MM.1S (cell line): Measurements from ENCODE around the gene ST3GAL4.

Experiments used
- EZH2 ChIP-seq: fragments of 300-600 bp; sonication (generic); optimal IDR thresholded peaks from 2 replicates; pipeline ENCODE3; 2017; ENCODE audit warnings: low read depth, mild to moderate bottlenecking, antibody characterized with exemption, low read length, mixed read lengths
- TF ChIP-seq, protein P1 (sequence below): fragments of 300-600 bp; sonication (generic); IDR thresholded peaks from 2 replicates; pipeline ENCODE4 v1.5.1; 2016; ENCODE audit warnings: antibody characterized with exemption, low read length, mixed read lengths

DNA sequence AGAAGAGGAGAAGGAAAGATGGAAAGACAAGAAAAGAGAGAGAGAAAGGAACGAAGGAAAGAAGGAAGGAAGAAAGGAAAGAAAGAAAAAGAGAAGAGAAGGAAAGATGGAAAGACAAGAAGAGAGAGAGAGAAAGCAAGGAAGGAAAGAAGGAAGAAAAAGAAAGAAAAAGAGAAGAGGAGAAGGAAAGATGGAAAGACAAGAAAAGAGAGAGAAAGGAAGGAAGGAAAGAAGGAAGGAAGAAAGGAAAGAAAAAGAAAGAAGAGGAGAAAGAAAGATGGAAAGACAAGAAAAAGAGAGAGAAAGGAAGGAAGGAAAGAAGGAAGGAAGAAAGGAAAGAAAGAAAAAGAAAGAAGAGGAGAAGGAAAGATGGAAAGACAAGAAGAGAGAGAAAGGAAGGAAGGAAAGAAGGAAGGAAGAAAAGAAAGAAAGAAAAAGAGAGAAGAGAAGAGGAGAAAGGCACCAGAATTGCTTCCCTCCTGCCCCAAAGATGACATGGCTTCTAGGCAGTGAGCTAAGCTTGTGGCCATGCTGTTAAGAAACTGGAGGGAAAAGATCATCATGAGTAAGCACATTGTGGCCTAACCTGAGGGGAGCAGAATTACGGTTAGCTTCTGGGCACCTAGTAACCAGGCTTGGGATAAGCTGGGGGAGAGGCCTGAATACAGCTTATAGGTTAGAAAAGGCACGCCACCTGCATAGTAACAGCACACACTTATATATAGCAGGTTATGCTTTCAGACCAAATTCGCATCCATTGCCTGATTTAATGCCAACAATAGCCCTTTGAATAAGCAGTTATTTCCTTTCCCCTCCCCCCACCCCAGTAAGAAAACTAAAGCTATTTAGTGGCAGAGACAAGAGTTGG lies 2.3 kb upstream of the ST3GAL4 start:
- TF ChIP-seq, protein P1, sequence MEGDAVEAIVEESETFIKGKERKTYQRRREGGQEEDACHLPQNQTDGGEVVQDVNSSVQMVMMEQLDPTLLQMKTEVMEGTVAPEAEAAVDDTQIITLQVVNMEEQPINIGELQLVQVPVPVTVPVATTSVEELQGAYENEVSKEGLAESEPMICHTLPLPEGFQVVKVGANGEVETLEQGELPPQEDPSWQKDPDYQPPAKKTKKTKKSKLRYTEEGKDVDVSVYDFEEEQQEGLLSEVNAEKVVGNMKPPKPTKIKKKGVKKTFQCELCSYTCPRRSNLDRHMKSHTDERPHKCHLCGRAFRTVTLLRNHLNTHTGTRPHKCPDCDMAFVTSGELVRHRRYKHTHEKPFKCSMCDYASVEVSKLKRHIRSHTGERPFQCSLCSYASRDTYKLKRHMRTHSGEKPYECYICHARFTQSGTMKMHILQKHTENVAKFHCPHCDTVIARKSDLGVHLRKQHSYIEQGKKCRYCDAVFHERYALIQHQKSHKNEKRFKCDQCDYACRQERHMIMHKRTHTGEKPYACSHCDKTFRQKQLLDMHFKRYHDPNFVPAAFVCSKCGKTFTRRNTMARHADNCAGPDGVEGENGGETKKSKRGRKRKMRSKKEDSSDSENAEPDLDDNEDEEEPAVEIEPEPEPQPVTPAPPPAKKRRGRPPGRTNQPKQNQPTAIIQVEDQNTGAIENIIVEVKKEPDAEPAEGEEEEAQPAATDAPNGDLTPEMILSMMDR = no peak
- no peak for TF ChIP-seq EZH2
